OCI-LY7 (cell line): ENCODE results near the gene DNAH7.

Source experiments
- CTCF ChIP-seq: fragments of 200-600 bp; sonication (generic); conservative IDR thresholded peaks from 2 replicates; pipeline ENCODE4 v1.5.1; 2014; ENCODE audit warnings: mild to moderate bottlenecking, antibody characterized with exemption, low read length, moderate library complexity, mixed read lengths
- EZH2phosphoT487 ChIP-seq: fragments of 200-600 bp; sonication (generic); IDR thresholded peaks from 2 replicates; pipeline ENCODE4 v1.6.1; 2018; ENCODE audit warnings: low read depth, borderline replicate concordance, mild to moderate bottlenecking, mixed run types, antibody characterized with exemption, low read length, moderate library complexity, mixed read lengths

- TF ChIP-seq CTCF: no peak
- no peak for TF ChIP-seq EZH2phosphoT487
Measured at GRCh38 chr2:195734395-195734794, 334.2 kb downstream of the DNAH7 start.
